LNCaP clone FGC (cell line): ENCODE results near the gene MIEF2.
A peak's percentile ranks its signal among the peaks of the same experiment; 100 is the strongest.

Experiments
- DNase-seq: peaks from one replicate; pipeline ENCODE4 v3.0.0-alpha.2; 2011; ENCODE audit warnings: low read depth
- H3K4me3 ChIP-seq: 2 replicates; pipeline ENCODE4 v1.5.1; 2011; ENCODE audit warnings: mild to moderate bottlenecking, low read depth, low read length, control low read depth
- CTCF ChIP-seq: IDR thresholded peaks from 2 replicates; pipeline ENCODE4 v1.5.1; 2012; ENCODE audit warnings: mild to moderate bottlenecking; ENCODE audit not compliant: control insufficient read depth, insufficient read depth; ENCODE audit errors: extremely low read depth

Gene MIEF2

GRCh38 chr17:18224387-18225120 lies 35.9 kb upstream of the MIEF2 start:
- no peak for TF ChIP-seq CTCF
- H3K4me3 ChIP-seq, result peak overlapping the region; percentile 45
- DNase-seq, result no peak

DNA sequence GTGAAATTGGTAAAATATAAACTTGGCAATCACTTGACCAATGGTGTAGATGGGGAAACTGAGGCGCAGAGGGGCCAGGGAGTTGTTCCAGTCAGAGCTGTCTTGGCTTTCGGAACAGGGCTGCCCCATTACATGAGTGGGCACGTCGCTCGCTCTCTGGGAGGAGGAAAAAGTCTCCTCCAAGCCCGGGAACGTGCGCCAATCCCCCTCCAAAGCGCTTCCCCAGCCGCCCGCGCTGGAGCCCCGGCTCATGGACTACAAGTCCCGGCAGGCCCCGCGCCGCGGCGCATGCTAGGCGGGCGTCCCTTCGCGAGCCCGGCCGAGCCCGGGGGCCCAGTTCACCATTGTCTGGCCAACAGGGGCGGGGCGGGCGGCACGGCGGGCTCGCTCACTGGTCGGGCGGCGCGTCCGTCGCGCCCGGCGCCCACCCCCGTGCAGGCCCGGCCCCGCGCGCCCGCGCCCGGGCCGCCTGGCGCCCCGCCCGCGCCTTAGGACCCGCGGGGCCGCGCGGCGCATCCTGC lies 35.3 kb upstream of the MIEF2 start, which contains the start of gene LLGL1:
LLGL1 (plus strand) TSS at position 515 of the 521 bp plus-strand sequence. CDS start 48 bp downstream, outside the sequence.
- TF ChIP-seq CTCF, result no peak
- DNase-seq, result peak; percentile 64
- peak within 1 kb of the TSS; percentile 67 for H3K4me3 ChIP-seq

- no peak for DNase-seq
- peak overlapping the region; percentile 67 for H3K4me3 ChIP-seq
- TF ChIP-seq CTCF, result no peak
These were observed 34.7 kb upstream of the MIEF2 start for GRCh38 chr17:18225642-18226283.

DNA sequence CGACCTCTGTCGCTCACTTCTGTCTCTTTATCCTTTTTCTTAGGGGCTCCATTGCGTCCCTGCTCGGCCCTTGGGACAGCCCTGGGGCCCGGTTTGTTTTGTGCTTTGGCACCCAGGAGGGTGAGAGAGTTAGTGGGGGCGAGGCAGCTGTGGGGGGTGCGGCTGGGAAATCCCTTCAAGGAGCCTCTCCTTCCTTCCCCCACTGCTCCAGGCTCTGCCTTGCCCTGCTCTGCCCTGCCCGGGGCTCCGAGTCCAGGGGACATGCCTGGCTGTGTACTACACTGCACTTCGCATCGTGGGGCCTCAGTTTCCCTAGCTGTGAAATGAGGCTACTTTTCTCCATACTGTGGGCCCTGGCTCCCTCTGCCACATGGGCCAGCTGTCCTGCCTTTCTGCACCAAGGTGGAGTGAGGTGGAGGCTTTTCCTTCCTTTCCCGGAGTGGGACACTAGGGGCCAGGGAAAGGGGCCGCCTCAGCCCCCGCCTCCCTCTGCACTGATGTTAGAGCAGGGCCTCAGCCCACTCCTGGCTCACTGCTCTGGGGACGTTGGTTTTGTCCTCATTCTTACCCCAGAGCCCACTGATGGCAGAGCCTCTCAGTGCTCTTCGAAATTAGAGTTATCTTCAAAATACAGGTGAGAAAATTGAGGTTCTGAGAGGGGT lies 34.0 kb upstream of the MIEF2 start:
- DNase-seq, result no peak
- TF ChIP-seq CTCF, result no peak
- peak overlapping the region; percentile 67 for H3K4me3 ChIP-seq

DNA sequence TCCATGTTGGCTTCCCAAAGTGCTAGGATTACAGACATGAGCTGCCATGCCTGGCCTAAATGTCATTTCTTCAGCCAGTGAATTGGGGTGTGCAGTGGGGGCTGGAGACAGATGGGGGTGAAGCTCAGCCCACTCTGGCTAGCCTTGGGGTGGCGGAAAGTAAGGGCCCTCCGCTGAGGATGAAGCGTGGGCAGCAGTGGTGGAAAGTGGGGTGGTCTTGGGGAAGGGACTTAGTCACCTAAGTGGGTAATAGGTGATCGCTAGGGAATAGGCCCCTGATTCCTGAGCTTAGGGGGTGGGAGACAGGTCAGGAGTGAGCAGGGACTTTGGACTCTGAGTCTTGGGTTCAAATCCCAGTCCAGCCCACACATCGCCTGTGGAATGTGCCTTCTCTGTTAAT lies 32.8 kb upstream of the MIEF2 start:
- H3K4me3 ChIP-seq, result no peak overlapping the region
- no peak for TF ChIP-seq CTCF
- DNase-seq, result no peak

DNA sequence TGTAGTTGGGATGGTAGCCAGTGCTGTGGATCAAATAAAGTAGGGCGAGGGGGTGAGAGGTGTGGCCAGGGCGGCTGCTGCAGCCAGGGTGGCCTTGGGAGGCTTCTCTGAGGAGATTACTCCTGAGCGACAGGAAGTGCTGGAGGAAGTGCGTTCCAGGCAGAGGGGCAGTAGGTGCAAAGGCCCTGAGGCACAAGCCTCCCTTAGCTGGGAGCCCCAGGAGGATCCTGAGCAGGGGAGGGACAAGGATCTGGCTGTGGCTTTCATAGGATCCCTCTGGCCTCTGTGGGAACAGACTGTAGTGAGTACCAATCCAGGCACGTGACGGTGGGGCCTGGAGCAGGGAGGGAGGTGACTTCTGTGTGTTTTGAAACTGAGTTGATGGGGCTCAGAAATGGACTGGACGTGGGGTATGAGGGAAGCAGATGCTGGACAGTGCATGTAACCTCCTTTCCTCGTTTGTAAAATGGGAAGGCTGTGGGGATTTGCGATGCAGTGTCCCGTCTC lies 32.2 kb upstream of the MIEF2 start:
- no peak overlapping the region for H3K4me3 ChIP-seq
- TF ChIP-seq CTCF, result no peak
- DNase-seq, result no peak
